GM11168 (cell line): ENCODE measurements around the gene EIF4E2.
"Not testable (repeated sequence)": the region's sequence is repeated elsewhere in the genome, so short reads cannot be mapped to it uniquely, and the experiment has no call there.

ENCODE experiments used
- in situ Hi-C: fragments of 300-500 bp; cut with MboI; formaldehyde crosslinking; loops from one replicate; pipeline ENCODE4 v1.12.0; 2022; ENCODE audit warnings: low sequenced_read_pairs; ENCODE audit not compliant: unreplicated experiment

Gene EIF4E2

DNA sequence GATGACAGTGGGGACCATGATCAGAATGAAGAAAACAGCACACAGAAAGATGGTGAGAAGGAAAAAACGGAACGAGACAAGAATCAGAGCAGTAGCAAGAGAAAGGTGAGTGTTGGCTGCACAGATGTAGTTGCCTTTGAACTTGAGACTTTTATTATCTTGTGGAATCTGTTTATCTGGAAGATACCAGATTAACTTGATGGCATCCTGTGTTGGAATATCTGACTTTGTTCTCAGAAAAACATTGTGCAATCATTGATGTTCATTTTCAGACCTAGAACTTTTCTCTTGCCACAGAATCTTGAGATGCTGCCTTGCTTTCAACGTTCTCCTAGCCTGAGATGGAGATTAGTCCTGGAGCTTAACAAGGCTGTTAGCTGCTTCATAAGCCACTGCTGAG is 5.9 kb downstream of the EIF4E2 start:
- in situ Hi-C loops: no loop called here

DNA sequence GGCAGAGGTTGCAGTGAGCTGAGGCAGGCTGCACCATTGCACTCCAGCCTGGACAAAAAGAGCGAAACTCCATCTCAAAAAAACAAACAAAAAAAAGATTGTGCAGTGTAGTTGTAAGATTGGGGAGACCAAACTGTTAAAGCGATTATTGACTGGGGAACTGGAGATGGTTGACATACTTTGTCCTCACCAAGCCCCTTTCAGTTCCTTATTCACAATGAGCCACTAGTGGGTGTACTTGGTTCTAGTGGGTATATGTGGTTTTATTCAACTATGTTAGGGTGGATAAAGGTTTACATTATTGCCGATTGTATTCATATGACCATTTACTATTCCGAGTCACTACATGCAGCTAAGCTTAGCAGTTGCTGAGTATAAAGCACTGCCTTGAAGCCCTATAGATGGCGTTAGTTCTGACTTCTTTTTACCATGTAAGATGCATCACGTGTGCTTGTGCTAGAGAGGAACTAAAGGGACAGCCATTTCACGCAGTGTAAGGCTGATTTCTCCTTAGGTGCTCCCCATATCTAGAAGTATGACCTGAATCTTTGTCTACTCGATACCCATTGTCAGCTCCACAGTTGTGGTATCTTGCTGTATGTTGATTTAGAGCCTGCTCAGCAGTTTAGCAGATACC is 12.1 kb downstream of the EIF4E2 start:
- in situ Hi-C loops: no loop called here

DNA sequence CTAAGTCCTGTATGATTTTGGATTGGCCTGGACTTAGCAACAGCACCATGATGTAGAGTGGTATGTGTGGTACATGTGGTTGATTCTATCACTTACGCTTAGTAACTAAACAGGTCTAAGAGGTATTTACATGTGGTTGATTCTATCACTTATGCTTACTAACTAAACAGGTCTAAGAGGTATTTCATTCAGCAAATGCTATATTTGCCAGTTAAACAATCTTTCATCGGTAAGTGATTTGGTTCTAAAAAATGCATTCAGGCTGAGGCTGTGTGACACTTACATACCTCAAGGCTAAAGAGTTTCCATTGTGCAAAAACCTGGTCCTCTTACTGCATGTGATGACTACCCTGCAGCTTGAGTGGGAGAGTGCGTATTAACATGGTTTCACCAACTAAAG is 13.1 kb downstream of the EIF4E2 start:
- in situ Hi-C loops: no loop called here

DNA sequence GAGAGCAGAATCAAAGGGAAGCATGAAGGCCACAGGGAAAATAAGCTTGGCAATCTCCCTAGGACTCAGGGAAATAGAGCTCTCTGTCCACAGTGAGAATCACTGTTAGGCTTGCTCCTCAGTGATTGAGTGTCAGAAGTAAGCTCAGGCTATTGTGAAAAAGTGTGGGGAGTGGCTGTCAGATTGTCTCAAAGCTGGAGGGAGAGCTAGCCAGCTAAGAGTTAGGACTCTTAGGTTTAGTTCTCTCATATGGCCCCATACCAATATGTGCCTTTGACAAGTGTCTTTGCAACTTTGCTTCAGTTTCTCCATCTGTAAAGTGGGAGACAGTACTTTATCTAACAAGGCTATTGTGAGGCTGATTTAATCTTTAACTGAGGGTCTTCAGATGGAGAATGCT is 17.2 kb downstream of the EIF4E2 start:
- in situ Hi-C loops: no loop called here

DNA sequence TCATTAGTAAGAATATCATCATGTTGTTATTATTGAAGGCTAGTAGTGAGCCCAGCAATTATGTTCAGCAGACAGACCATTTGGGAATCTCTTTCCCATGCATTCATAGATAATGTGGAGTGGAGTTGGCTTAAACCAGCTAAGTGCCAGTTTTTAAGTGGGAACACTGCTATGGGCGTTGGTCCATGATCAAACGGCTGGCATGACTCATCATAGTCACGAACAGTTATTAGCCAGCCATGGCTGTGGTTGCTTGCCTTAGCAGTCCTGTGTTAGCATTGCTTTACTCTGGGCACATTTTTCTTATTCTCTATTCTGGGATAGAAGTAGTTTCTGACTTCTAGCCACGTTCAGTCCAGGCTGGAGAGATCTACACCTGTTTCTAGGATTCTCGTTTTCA is 17.7 kb downstream of the EIF4E2 start:
- in situ Hi-C loops: no loop called here

DNA sequence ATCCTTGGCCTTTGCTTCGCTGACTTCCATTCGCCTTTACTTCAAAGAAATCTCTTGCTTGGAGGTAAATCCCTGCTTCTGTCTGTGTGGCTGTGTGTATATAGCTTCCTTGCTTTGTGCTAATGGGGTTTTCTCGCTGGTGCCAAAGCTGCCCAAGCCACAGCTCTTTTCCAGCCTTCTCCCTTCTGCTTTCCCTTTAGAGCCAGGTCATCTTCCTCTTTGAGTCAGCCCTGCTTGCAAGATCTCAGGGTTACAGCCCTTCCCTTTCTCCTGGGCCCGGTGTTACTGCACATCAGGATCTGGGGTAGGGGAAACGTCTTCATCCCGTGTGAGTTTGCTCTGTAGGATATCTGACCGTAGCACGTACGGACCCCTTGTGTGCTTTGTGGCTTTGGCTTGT is 19.1 kb downstream of the EIF4E2 start:
- in situ Hi-C loops: no loop called here

DNA sequence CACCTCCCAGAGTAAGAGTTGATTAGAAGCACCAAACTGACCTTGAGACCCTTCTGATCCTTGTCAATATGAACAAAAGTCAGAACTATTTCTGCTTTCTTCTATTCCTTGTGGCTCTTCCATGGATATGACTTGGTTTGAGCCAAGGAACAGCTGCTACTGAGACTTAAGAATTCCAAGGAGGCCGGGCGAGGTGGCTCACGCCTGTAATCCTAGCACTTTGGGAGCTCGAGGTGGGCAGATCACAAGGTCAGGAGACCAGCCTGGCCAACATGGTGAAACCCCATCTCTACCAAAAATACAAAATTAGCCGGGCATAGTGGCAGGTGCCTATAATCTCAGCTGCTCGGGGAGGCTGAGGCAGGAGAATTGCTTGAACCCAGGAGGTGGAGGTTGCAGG is 20.0 kb downstream of the EIF4E2 start:
- in situ Hi-C loops: not testable (repeated sequence)

DNA sequence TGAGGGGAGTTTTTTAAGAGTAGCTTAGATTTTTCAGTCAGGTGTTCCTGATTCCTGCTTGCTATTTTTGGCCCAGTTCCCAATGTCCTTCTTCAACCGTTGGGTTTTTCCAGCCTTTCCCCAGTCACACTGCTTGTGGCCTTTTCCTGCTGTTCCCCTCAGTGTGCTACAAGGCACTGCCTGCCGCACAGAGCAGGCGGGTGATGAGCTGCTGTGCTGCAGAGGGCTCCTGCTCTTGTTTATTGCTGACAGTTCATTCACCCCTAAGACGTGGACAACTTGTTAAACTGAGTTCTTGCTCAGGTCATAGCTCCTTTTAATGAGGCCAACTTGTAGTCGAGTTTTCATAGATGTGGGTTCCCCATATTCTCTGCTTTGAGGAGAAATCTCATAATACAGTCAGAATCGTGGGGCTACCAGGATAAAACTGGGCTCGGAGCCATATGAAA is 20.6 kb downstream of the EIF4E2 start:
- in situ Hi-C loops: no loop called here

DNA sequence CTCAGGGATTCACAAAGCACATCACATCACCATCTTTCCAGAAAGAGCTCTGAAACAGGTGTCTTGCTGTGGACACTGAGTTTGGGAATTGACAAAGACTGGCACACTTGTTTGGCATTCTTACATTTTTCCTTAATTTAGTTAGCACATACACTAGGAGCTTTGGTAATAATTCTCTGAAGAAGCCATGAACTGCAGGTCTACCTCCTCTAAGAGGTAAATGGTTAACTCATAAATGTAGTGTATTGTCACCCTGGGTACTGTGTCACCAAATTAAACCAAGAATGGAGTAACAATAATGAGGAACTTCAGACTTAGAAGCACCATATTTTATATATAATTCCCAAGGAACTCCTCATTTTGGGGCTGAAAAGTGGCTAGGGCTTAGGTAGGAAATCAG is 22.6 kb downstream of the EIF4E2 start:
- in situ Hi-C loops: no loop called here

DNA sequence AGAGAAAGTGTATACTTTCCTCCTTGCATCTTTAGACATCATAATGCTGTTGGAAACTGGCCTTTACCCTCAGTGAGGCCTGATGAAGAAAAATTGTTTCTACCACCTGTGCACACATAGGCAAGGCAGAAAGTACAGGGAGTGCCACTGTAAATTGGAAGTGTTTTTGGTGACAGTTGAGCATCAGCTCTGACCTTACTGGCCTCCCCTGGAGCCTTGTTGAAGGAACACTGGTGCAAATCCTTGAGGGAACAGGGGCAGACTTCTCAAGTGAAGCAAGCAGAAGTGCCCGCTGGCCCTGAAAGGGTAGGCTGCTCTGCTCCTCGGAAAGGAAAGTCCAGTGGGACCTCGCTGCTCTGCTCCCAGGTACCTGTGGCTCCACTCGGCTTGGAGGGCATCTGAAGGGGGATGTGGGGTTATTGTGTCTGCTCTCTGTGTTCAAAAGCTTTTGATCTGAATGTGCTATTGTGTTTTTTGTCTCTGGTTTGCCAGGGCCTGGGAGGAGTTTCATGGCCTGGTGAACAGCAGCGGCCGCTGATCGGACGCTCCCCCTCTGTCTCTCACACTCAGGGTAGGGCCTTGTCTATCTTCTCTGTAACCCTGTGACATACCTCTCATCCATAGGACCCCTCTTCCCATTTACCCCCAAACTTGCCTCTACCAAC is 23.4 kb downstream of the EIF4E2 start:
- in situ Hi-C loops: no loop called here

DNA sequence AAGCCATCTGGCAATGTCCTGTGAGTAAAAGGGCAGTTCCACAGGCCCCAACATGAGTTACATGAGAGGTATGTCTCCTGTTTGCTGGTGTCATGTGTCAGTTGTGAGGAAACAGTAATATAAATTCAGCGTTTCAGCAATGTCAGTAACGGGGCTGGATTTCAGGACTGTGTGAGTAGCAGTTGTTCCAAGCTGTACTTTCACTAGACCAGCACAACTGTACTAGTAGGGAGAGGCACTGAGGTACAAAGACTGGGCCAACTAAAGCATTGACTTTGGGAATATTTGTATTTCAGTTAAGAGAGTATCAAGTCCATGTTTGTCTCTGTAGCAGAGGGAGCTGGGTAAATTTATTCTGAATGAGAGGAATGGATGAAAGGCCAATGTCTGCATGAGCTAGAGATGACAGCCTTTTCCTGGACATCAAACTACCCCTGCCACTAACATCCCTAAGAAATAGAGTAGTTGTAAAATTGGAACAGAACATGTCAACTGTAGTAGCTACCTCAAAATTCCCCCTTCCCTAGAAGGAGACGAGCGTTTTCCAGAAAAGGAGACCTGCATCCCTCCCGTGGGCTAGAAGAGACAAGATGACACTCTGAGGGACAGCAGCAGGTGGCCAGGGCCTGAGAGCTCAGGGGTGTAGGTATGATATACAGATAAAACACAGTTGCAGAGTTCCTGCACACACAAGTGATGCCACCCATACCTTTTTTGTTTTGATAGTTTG is 24.4 kb downstream of the EIF4E2 start:
- in situ Hi-C loops: no loop called here

DNA sequence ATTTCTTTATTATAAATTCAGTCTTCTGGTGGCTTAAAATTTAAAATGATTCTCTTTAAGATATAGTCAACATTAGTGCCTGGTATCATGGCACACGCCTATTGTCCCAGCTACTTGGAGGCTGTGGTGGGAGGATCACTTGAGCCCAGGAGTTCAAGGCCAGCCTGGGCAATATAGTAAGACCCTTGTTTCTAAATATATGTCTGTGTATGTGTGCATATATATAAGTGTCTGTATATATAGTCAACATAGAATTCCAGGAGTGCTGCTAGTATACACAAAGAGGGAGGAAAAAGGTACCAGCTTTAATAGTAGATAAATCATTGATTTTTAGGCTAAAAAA is 24.9 kb downstream of the EIF4E2 start:
- in situ Hi-C loops: no loop called here

DNA sequence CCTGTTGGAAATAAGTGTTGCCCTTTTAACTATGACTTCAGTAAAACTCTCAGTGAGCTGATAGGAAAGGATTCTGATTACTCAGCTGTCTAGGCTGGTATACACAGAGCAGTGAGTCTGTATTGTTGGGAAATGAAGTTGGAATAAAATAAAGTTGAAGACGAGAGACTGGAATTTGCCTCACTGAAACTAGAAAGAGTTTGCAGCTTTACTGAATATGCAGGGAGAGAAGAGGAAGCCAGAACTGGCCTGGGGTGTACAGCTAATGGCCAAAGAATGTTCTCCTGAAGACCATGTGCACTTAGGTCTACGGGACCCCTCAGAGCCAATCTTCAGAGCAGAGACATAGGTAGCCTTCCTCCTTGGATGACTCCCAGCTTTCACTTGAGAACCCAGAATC is 26.5 kb downstream of the EIF4E2 start:
- in situ Hi-C loops: no loop called here

DNA sequence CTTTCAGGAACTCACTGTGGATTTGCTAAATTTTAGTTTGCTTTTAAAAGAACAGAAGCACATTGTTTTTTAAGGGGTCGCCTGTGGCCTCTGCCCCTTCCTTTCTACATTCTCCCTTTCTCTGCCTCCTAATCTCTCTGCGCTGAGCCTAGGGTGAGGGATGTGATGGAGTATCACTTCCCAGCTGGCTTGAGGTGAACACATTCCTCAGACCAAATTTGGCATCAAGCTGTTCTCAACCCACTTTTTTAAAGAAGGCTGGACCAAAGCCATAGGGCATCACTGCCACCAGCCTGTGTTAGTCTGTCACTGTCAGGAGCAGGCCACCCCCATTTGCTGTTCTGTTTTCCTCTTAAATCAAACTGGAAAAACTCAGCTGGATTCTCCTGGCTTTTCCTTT is 27.4 kb downstream of the EIF4E2 start:
- in situ Hi-C loops: no loop called here

DNA sequence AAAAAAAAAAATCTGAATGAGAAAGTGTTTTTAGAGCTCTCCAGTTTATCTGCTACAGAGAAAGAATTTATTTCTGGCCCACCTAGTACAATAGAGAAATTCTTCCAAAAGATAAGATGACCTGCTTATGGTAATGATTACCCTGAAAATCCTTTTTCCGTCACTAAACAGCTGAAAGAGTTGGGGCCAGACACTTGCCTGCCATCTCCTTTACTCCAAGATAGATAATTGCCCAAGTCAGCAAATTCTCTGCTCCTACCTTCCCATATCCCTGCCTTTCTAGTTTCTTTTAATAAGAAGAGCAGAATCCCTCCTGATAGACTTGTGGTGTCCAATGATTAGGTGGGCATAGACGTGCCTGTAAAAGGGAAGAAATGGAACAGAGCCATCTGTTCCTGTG is 28.1 kb downstream of the EIF4E2 start:
- in situ Hi-C loops: no loop called here

DNA sequence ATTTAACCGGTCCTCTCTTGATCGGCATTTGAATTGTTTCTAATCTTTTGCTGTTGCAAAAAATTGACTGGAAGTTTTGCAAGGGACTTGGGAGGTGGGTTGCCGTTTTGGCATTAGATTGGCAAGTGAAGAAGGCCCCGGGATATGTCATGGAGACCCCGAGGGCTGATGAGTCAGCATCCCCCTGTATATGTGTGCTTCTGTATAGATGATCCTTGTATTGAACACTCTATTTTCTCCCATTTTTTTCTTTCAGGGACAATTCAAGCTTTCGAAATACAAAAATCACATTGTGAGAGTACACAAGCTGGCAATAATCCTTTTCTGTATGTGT is 30.1 kb downstream of the EIF4E2 start:
- in situ Hi-C loops: no loop called here

DNA sequence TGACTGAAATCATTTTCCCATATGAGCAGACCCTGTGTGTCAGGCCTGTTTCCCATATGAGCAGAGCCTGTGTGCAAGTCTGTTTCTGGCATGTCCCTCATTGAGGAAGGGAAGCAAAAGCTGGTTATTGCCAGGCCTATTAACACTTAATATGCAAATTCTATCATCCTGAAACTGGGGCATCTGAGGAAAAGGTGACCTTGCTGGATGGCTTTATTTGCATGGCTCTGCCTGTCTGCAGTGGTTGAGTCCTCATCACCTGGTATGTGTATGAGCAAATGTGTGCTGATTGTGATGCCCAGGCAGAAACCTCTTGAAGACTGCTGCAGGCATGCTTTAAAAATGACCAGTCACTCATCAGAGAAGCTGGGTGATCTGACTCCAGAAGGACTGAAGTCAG is 31.2 kb downstream of the EIF4E2 start:
- in situ Hi-C loops: no loop called here

DNA sequence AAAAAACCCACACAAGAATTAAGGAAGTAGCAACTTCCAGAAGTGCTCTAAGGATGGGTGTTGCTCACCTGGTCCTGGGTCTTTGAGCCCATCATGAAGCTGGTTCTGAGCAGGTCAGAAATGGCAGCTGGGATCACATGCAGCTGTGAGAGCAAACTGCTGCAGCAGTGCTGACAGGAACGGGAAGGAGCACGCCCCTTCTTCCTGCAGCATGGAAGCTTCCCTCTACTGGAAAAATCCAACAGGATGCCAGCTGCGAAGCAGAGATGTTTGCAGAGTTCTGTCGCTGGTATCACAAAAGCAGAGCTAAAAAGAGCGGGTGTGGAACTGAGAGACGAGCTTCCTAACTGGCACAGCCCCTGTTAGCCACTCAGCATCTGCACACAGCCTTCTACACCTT is 33.7 kb downstream of the EIF4E2 start:
- in situ Hi-C loops: no loop called here

DNA sequence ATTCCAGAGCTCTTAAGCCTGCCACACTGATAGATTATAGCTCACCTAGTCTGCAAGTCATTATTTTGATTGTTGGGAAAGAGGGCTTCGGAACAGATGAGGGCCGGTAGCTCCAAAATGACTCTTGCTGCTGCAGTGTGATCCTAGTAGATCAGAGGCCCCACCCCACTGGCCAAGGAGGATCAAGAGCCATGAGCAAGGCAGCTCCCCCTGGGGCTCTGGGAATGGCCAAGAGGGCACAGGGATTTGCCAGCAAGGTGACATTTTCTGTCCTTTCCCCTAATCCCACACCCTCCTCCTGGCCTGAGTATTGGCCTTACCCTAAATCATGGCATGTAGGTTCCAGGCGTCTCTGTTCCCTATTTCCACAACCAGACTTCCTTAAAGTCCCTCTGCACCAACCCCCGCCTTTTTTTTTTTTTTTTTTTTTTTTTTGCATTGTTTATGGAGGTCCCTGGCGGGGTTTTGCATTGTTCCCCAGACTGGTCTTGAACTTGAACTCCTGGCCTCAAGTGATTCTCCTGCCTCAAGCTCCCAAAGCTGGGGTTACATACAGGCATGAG is 36.5 kb downstream of the EIF4E2 start:
- in situ Hi-C loops: no loop called here

DNA sequence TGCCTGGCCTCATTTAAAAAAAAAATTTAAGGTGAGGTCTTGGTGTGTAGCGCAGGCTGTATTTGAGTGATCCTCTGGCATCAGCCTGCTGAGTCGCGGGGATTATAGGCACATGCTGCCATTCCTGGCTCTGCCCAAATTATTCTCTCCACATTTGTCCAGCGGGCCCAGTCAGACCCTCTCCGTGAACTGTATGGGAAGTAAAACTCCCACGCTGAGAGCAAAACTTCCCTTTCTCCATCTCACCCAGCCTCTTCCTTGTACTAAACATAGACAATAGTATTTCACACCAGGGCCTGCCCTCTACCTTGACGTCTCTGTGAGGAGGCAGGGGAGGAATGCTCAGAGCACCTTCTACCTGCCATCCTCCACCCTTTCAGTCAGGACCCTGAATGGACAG is 37.0 kb downstream of the EIF4E2 start:
- in situ Hi-C loops: no loop called here

DNA sequence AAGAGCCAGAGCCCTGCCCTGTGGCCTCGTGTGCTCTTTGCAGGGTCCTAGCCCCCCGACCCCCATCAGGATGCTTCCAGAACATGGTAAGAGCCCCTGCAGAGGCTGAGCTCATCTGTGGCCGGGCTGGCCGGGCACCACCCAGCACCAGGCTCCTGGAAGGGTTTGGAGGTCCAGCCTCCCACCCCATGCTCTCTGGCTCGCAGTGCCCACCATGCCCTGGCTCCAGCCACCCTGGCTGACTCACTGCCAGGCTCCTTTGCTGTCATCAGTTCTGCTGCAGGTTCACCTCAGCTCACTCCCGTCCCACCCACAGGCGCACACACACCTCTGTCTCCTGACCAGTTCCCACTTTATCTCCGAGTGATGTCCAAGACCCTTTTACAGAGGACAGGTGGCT is 37.5 kb downstream of the EIF4E2 start:
- in situ Hi-C loops: no loop called here
